SK-N-MC (cell line): Measurements from ENCODE around the gene PFKFB3.
"Not testable (repeated sequence)": the region's sequence is repeated elsewhere in the genome, so short reads cannot be mapped to it uniquely, and the experiment has no call there.

Experiments
- EZH2 ChIP-seq: fragments of 200-600 bp; sonication (generic); IDR thresholded peaks from one replicate; pipeline ENCODE4 v1.6.1; 2017; ENCODE audit warnings: antibody characterized with exemption
- FOXP2 ChIP-seq: optimal IDR thresholded peaks from 2 replicates; pipeline ENCODE3; 2011; ENCODE audit warnings: mild to moderate bottlenecking, moderate library complexity; ENCODE audit not compliant: insufficient read depth; ENCODE audit errors: extremely low read length, control extremely low read depth
- POLR2AphosphoS5 ChIP-seq: IDR thresholded peaks from 2 replicates; pipeline ENCODE4 v1.6.1; 2012; ENCODE audit warnings: mild to moderate bottlenecking, low read depth, low read length, borderline replicate concordance

DNA sequence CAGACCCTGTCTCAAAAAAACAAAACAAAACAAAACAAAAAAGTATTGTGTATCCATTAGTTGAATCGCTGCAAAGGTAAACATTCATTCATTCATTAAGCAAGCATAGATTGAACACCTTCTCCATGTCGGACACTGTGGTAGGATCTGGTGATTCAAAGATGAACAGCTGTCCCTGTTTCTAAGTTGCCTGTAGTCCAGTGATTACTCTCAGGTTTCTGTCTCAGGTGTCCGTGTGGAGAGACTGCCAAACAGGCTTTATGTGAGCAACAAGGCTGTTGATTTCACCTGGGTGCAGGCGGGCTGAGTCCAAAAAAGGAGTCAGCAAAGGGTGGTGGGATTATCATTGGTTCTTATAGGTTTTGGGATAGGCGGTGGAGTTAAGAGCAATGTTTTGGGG is 9.4 kb upstream of the PFKFB3 start:
- not testable (repeated sequence) for TF ChIP-seq EZH2, POLR2AphosphoS5, FOXP2
